Skeletal muscle tissue (tissue), 4 donors: ENCODE results near the gene MAPKBP1. TPM values are rescaled to one million over a fixed set of nuclear protein-coding genes. Genes with fewer than 3 reads are reported as not detected.

ENCODE experiments used
- H3K27ac ChIP-seq: one replicate; pipeline ENCODE4 v1.7.0; 2013; ENCODE audit warnings: mild to moderate bottlenecking, low read depth, low read length, inconsistent platforms
- H3K27me3 ChIP-seq, 3 donors: one replicate each; pipeline ENCODE4 v1.7.0; 2013; ENCODE audit warnings: low read length in 3 of 3; ENCODE audit not compliant: control insufficient read depth in 3 of 3, insufficient read depth in 3 of 3
- H3K36me3 ChIP-seq, 3 donors: one replicate each; pipeline ENCODE4 v1.7.0; 2013; ENCODE audit warnings: low read length in 3 of 3; ENCODE audit not compliant: control insufficient read depth in 3 of 3, insufficient read depth in 3 of 3
- H3K4me1 ChIP-seq, 3 donors: one replicate each; pipeline ENCODE4 v1.7.0; 2013; ENCODE audit warnings: low read length in 3 of 3, mild to moderate bottlenecking in 3 of 3; ENCODE audit not compliant: control insufficient read depth in 3 of 3, insufficient read depth in 3 of 3
- H3K4me3 ChIP-seq, 3 donors: one replicate each; pipeline ENCODE4 v1.7.0; 2013; ENCODE audit warnings: low read length in 3 of 3
- H3K9ac ChIP-seq, 3 donors: one replicate each; pipeline ENCODE4 v1.7.0; 2013; ENCODE audit warnings: low read length in 3 of 3, mild to moderate bottlenecking in 3 of 3, moderate library complexity in 2 of 3, low read depth in 1 of 3
- H3K9me3 ChIP-seq, 3 donors: one replicate each; pipeline ENCODE4 v1.7.0; 2013; ENCODE audit warnings: low read length in 3 of 3; ENCODE audit not compliant: control insufficient read depth in 3 of 3
- total RNA-seq: library from RNA; depleted of rRNA; stranded (reverse); fragments of >200 nt; gene quantifications from one replicate; pipeline ENCODE4 v1.2.3, GENCODE V29; 2014
- donor health status: Osteomylitis.

MAPKBP1 gene
- total RNA-seq, 1 donor from 2014 or later = 10.4 TPM

DNA sequence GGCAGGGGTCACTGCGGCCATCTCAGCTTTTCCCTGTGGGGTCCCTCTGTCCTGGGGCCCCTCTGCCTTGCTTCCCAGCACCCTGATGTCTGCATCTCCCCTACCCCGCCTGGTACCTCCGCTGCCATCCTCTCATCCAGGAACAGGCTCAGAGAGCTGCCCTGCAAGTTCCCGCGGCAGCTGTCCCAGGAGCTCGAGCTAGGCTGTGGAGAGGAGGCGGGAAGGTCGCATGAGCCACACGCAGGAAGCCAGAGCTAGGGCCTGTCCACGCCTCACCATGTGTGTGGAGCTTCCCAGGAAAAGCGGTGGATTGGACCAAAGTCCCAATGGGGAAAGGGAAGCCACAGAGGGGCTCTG is 76.9 kb downstream of the MAPKBP1 start:
- Histone ChIP-seq H3K27ac (no peak overlapping the region), H3K27me3 (peaks cover 14 to 40% (median 28%) of the 10 kb centered on the region in 3 donors), H3K36me3 (peaks cover 11 to 27% (median 25%) of the 10 kb centered on the region in 3 donors), H3K9me3 (no peaks in the 10 kb centered on the region), H3K9ac (no peak overlapping the region), H3K4me1 (no peaks in the 10 kb centered on the region), H3K4me3 (no peak overlapping the region)

DNA sequence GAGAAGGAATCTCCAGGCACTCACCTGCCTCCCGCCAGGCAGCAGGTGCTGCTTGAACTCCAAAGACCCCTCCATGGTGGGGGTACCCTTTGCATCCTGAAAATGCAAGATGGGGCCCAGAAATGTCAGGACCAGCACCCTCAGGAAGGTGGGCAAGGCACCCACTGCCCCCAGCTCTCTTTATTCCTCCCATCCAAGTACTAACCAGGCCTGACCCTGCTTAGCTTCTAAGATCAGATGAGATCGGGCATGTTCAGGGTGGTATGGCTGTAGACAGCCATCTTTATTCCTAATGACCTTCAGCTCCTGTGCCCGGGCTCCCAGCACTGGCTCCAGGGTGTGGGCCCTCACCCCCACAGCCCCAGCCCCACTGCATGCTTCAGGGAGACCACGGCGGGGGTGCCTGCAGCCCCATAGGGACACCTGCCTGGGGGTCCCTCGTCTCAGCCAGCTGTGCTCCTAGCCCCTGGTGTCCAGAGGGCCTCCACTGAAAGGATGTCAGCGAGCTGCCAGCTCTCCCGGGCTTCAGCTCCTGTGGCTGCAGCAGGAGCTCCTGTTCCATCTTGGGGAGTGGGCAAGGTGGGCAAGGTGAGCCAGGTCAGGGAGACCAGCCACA is 77.6 kb downstream of the MAPKBP1 start:
- H3K27me3 ChIP-seq = peaks cover 14 to 44% (median 35%) of the 10 kb centered on the region in 3 donors

DNA sequence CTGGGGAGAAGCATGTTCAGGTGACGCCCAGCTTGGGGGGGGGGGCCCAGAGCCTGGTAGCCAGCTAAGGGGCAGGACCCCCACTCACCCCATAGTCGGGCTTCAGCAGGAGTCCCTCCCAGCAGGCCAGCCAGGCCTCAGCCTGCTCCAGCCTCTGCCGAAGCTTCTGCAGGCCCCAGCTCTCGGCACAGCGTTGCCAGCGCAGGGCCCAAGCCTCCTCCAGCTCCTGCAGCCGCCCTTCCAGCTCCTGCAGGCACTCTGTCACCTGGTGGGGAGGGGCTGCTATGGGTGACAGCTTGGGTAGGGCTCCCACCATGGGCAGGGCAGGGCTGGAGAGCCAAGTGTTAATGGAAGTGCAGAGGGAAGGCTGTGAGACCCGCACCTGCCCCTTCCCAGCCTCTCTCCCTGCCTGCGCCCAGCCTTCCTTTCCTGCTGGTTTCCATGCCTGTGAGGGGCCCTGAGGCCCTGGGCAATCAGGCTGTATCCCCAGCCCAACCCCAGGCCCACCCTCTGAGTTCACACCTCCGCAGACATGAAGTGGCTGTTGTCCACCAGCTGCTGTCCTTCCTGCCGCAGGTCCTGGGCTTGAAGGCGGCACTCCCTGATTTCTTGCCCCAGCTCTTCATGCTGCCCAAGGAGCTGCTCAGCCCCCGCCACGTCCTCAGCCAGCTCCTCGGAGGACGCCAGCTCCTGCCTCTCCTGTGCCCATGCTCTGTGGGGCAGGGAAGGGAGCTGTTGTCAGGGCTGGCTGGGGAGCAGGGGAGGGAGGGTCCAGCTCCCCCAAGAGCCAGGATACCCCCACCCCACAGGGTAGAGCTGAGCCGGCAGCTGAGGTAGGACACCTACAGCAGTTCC is 78.7 kb downstream of the MAPKBP1 start:
- Histone ChIP-seq H3K27ac (no peak overlapping the region), H3K4me3 (no peak overlapping the region), H3K27me3 (peaks cover 14 to 46% (median 39%) of the 10 kb centered on the region in 3 donors), H3K9ac (no peak overlapping the region), H3K9me3 (no peaks in the 10 kb centered on the region), H3K4me1 (no peaks in the 10 kb centered on the region), H3K36me3 (peaks cover 4 to 10% (median 9%) of the 10 kb centered on the region in 3 donors)

More for the DNA sequence above, 77.6 kb downstream of the MAPKBP1 start:
- H3K9ac ChIP-seq = no peak overlapping the region
- H3K4me3 ChIP-seq = no peak overlapping the region
- peaks cover 11 to 20% (median 19%) of the 10 kb centered on the region in 3 donors for H3K36me3 ChIP-seq
- H3K4me1 ChIP-seq = no peaks in the 10 kb centered on the region
- H3K27ac ChIP-seq = no peak overlapping the region
- H3K9me3 ChIP-seq = no peaks in the 10 kb centered on the region

DNA sequence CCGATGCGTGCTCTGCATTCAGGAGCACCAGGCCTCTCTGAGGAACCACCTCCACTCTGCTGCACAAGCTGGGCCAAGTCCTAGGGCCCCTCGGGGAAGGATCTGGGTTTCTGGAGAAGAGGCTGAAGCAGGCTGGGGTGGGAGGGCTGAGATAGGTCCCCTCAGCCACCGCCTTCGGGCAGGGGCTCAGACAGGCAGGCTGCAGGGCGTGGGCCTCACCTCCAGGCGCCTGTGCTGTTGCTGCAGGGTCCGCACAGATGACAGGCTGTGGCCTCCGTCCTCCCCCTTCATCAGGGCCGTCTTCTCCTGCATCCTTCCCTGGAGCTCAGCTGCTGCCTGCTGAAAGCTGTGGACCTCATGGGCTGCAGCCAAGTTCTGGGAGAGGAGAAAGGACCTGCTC is 79.5 kb downstream of the MAPKBP1 start:
- Histone ChIP-seq H3K9me3 (no peaks in the 10 kb centered on the region), H3K27ac (no peak overlapping the region), H3K4me1 (no peaks in the 10 kb centered on the region), H3K36me3 (peaks cover 0 to 2% (median under 1%) of the 10 kb centered on the region in 3 donors), H3K9ac (no peak overlapping the region), H3K27me3 (peaks cover 14 to 49% (median 39%) of the 10 kb centered on the region in 3 donors), H3K4me3 (no peak overlapping the region)

DNA sequence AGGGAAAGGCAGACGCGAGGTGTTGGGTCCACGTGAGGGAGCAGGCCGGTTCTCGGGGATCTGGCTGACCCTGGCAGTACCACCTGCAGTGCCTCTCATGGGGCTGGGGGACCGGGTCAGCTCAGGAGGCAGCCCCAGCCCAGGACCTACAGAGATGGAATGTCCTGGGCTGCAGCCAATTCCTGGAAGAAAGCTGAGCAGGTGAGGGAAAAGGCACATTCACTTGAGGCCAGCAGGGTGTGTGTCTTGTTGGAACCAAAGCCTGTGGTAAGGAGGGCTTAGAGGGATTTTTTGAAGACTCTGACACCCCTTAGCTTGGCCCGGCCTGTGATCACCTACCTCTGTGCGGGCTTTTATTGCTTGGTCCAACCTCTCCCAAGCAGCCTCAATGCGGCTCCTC is 80.2 kb downstream of the MAPKBP1 start:
- H3K27me3 ChIP-seq = peaks cover 14 to 49% (median 40%) of the 10 kb centered on the region in 3 donors
- H3K4me3 ChIP-seq = no peak overlapping the region
- H3K4me1 ChIP-seq = no peaks in the 10 kb centered on the region

DNA sequence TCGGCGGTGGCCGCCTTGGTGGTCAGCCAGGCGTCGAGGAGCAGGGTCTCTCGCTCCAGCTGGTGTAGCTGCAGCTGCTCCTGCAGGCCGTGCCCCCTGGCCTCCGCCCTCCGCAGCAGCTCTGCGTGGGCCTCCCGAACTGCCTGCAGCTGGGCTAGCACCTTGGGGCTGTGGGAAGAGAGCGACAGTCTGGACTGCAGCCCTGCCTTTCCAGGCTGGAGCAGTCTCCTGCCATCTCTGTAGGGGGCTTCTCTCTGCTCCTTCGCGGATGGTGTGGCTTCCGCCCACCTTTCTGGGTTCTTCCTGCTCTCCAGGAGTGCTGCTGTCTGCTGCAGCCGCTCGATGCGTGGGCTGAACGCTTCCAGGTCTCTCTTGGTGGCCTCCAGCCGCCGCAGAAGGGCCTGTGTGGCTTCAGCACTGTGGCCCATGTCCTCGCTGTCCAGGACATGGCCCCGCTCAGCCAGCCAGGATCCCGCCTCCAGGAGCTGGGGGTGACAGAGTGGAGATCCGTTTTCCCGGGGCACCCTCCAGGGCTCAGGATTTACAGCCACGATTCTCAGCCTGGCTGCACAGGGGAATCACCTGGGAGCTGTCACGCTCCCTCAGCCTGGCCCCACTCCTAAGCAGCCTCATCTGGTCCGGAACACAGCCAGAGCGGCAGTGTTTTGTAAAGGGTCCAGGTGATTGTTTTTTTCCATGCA is 81.1 kb downstream of the MAPKBP1 start:
- H3K27me3 ChIP-seq = peaks cover 14 to 51% (median 45%) of the 10 kb centered on the region in 3 donors
- H3K4me1 ChIP-seq = no peaks in the 10 kb centered on the region
- H3K36me3 ChIP-seq = no peaks in the 10 kb centered on the region

More for the DNA sequence above, 80.2 kb downstream of the MAPKBP1 start:
- no peak overlapping the region for H3K27ac ChIP-seq
- no peaks in the 10 kb centered on the region for H3K36me3 ChIP-seq
- H3K9ac ChIP-seq = no peak overlapping the region
- no peaks in the 10 kb centered on the region for H3K9me3 ChIP-seq

DNA sequence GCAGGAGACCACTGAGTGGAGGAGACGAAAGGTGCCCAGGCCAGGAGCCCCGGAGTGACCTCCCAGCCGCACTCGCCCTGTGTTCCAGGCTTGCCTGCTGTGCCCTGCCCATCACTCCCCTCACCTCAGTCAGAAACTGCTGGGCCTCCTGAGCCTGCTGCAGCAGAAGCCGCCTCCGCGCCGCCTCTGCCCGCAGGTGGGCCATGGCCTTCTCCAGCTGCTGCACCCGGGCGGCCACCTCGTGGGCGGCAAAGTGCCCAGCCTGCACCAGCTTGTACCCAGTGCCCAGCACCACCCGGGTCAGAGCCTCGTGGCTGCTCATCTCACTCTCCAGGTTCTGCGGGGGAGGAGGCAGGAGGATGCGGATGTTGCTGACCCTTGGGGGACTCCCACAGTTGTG is 82.0 kb downstream of the MAPKBP1 start:
- Histone ChIP-seq H3K4me1 (no peaks in the 10 kb centered on the region), H3K27ac (no peak overlapping the region), H3K9ac (no peak overlapping the region), H3K27me3 (peaks cover 14 to 51% (median 42%) of the 10 kb centered on the region in 3 donors), H3K36me3 (no peaks in the 10 kb centered on the region), H3K9me3 (no peaks in the 10 kb centered on the region), H3K4me3 (no peak overlapping the region)

More for the DNA sequence above, 81.1 kb downstream of the MAPKBP1 start:
- no peak overlapping the region for H3K4me3 ChIP-seq
- H3K27ac ChIP-seq = no peak overlapping the region
- H3K9me3 ChIP-seq = no peaks in the 10 kb centered on the region
- no peak overlapping the region for H3K9ac ChIP-seq

DNA sequence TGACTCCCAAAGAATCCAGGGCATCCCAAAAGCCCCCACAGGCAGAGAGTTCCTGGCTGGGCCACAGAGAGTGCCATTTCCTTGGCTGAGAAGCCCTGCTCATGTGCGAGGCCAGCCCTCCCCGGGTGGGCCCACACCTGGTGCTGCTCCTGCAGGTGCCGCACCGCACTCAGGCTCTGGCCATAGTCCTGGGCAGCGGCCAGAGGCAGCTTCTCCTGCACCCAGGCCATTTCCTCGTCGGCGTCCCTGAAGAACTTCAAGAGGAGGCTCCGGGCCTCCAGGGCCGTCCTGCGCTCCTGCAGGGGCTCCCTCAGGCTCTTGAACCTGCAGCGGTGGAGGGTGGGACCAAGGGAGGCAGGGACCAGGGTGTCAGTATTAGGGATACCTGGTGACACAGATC is 82.4 kb downstream of the MAPKBP1 start:
- Histone ChIP-seq H3K4me1 (no peaks in the 10 kb centered on the region), H3K27ac (no peak overlapping the region), H3K9me3 (no peaks in the 10 kb centered on the region), H3K27me3 (peaks cover 12 to 48% (median 42%) of the 10 kb centered on the region in 3 donors), H3K9ac (no peak overlapping the region), H3K4me3 (no peak overlapping the region), H3K36me3 (no peaks in the 10 kb centered on the region)

DNA sequence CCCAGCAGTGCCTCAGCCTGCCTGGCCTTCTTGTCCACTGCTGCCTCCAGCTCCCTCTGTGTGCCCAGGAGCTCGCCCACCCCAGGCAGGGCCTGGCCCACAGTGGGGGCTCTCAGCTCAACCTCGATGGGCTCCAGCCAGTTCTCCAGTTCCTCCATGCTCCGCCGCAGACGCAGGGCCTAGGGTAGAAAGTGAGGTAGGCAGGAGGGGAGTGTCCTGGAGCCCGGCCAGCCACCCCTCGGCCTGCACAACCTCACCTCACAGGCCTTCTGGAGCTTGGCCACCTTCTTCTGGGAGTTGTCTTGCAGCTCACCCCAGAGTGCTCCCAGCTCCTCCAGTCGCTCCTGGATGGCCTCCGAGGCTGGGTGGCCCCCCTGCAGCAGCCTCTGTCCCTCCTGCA is 83.0 kb downstream of the MAPKBP1 start:
- Histone ChIP-seq H3K27ac (no peak overlapping the region), H3K36me3 (no peaks in the 10 kb centered on the region), H3K9ac (no peak overlapping the region), H3K4me3 (no peak overlapping the region), H3K9me3 (no peaks in the 10 kb centered on the region), H3K27me3 (peaks cover 6 to 42% (median 40%) of the 10 kb centered on the region in 3 donors), H3K4me1 (no peaks in the 10 kb centered on the region)
